KMS-11 (cell line): ENCODE results near the gene SOX12.
A peak's percentile ranks its signal among the peaks of the same experiment; 100 is the strongest.

Source experiments
- H2AFZ ChIP-seq: fragments of 200-600 bp; sonication (generic); 2 replicates; pipeline ENCODE4 v1.6.1; 2016; ENCODE audit warnings: antibody characterized with exemption, mixed run types, low read depth
- H3K27ac ChIP-seq: fragments of 200-600 bp; sonication (generic); 2 replicates; pipeline ENCODE4 v1.6.1; 2016; ENCODE audit warnings: mild to moderate bottlenecking, mixed run types
- H3K27me3 ChIP-seq: fragments of 200-600 bp; sonication (generic); 2 replicates; pipeline ENCODE4 v1.6.1; 2017; ENCODE audit warnings: mild to moderate bottlenecking, low read depth, mixed run types, moderate library complexity; ENCODE audit not compliant: insufficient read depth
- H3K36me3 ChIP-seq: fragments of 200-600 bp; sonication (generic); 2 replicates; pipeline ENCODE4 v1.6.1; 2017; ENCODE audit warnings: mild to moderate bottlenecking, mixed run types; ENCODE audit not compliant: insufficient read depth
- H3K4me1 ChIP-seq: fragments of 200-600 bp; sonication (generic); 2 replicates; pipeline ENCODE4 v1.6.1; 2016; ENCODE audit warnings: mild to moderate bottlenecking, low read depth, mixed run types; ENCODE audit not compliant: poor library complexity, severe bottlenecking
- H3K4me2 ChIP-seq: fragments of 200-600 bp; sonication (generic); 2 replicates; pipeline ENCODE4 v1.7.0; 2016; ENCODE audit warnings: mild to moderate bottlenecking, mixed run types
- H3K4me3 ChIP-seq: fragments of 200-600 bp; sonication (generic); IDR thresholded peaks from 2 replicates; pipeline ENCODE4 v1.6.1; 2017; ENCODE audit warnings: low read depth, low read length, mixed read lengths; ENCODE audit not compliant: insufficient read depth
- H3K79me2 ChIP-seq: fragments of 200-600 bp; sonication (generic); 2 replicates; pipeline ENCODE4 v1.6.1; 2016; ENCODE audit warnings: low read depth, mixed run types; ENCODE audit not compliant: insufficient read depth
- H3K9ac ChIP-seq: fragments of 200-600 bp; sonication (generic); 2 replicates; pipeline ENCODE4 v1.6.1; 2016; ENCODE audit warnings: mild to moderate bottlenecking, mixed run types
- H4K20me1 ChIP-seq: fragments of 200-600 bp; sonication (generic); 2 replicates; pipeline ENCODE4 v1.6.1; 2016; ENCODE audit warnings: mild to moderate bottlenecking, mixed run types; ENCODE audit not compliant: insufficient read depth
- CTCF ChIP-seq: fragments of 200-600 bp; sonication (generic); conservative IDR thresholded peaks from 2 replicates; pipeline ENCODE4 v1.6.1; 2017; ENCODE audit warnings: low read depth, mild to moderate bottlenecking, antibody characterized with exemption, low read length, moderate library complexity, mixed read lengths

SOX12 gene

GRCh38 chr20:356745-357144 is 31.4 kb downstream of the SOX12 start:
- H3K9ac ChIP-seq: no peak overlapping the region
- H4K20me1 ChIP-seq: no peaks in the 10 kb centered on the region
- TF ChIP-seq CTCF: no peak
- no peak overlapping the region for H3K4me2 ChIP-seq
- H3K27me3 ChIP-seq: no peaks in the 10 kb centered on the region
- no peak overlapping the region for H3K4me3 ChIP-seq
- no peaks in the 10 kb centered on the region for H3K36me3 ChIP-seq
- H3K79me2 ChIP-seq: no peaks in the 10 kb centered on the region
- H3K4me1 ChIP-seq: no peaks in the 10 kb centered on the region
- H2AFZ ChIP-seq: no peak overlapping the region
- no peak overlapping the region for H3K27ac ChIP-seq

- no peak for TF ChIP-seq CTCF
- Histone ChIP-seq H3K27ac (no peak overlapping the region), H3K9ac (no peak overlapping the region), H2AFZ (no peak overlapping the region), H3K36me3 (no peaks in the 10 kb centered on the region), H3K4me1 (peaks cover 6% of the 10 kb centered on the region), H4K20me1 (no peaks in the 10 kb centered on the region), H3K27me3 (no peaks in the 10 kb centered on the region), H3K79me2 (no peaks in the 10 kb centered on the region), H3K4me2 (no peak overlapping the region), H3K4me3 (no peak overlapping the region)
These were observed 33.7 kb downstream of the SOX12 start for GRCh38 chr20:358891-359555.

- H3K4me3 ChIP-seq: no peak overlapping the region
- no peak overlapping the region for H3K4me2 ChIP-seq
- H2AFZ ChIP-seq: no peak overlapping the region
- H3K36me3 ChIP-seq: no peaks in the 10 kb centered on the region
- no peak overlapping the region for H3K9ac ChIP-seq
- H3K27ac ChIP-seq: no peak overlapping the region
- peaks cover 18% of the 10 kb centered on the region for H3K4me1 ChIP-seq
- no peaks in the 10 kb centered on the region for H4K20me1 ChIP-seq
- H3K79me2 ChIP-seq: no peaks in the 10 kb centered on the region
- H3K27me3 ChIP-seq: no peaks in the 10 kb centered on the region
- no peak for TF ChIP-seq CTCF
These were observed 36.2 kb downstream of the SOX12 start for GRCh38 chr20:361561-361960.

GRCh38 chr20:362271-363254 is 37.2 kb downstream of the SOX12 start:
- Histone ChIP-seq H3K9ac (no peak overlapping the region), H3K4me1 (peaks cover 18% of the 10 kb centered on the region), H2AFZ (peak overlapping the region; percentile 10; the same call in 1 of the 2 replicates)

More at GRCh38 chr20:362271-363254, 37.2 kb downstream of the SOX12 start:
- Histone ChIP-seq H4K20me1 (no peaks in the 10 kb centered on the region), H3K79me2 (no peaks in the 10 kb centered on the region), H3K4me2 (no peak overlapping the region), H3K4me3 (no peak overlapping the region), H3K27ac (no peak overlapping the region), H3K27me3 (no peaks in the 10 kb centered on the region), H3K36me3 (no peaks in the 10 kb centered on the region)
- TF ChIP-seq CTCF: no peak
